ENCODE measurements around the gene PLA2G4E.

The PLA2G4E gene

GRCh38 chr15:41939986-41940385, 80.9 kb downstream of the PLA2G4E start:
- H3K27ac ChIP-seq (ENCODE audit: low read depth, low read length): no peak overlapping the region
- peaks cover 26% of the 10 kb centered on the region for H3K4me1 ChIP-seq (ENCODE audit: control insufficient read depth, insufficient read depth, low read length)
- no peaks in the 10 kb centered on the region for H3K9me3 ChIP-seq (ENCODE audit: control insufficient read depth, insufficient read depth, low read depth, low read length)
- H3K9ac ChIP-seq (ENCODE audit: low read length): no peak overlapping the region
- H3K36me3 ChIP-seq (ENCODE audit: control insufficient read depth, insufficient read depth, low read length): peaks cover 13% of the 10 kb centered on the region
- no peaks in the 10 kb centered on the region for H3K27me3 ChIP-seq (ENCODE audit: control insufficient read depth, insufficient read depth, low read length)
- no peak overlapping the region for H3K4me3 ChIP-seq (ENCODE audit: low read depth, low read length)

GRCh38 chr15:41937568-41937923, 83.3 kb downstream of the PLA2G4E start:
- Histone ChIP-seq H3K4me3 (ENCODE audit: low read depth, low read length) (no peak overlapping the region), H3K27ac (ENCODE audit: low read depth, low read length) (no peak overlapping the region), H3K36me3 (ENCODE audit: control insufficient read depth, insufficient read depth, low read length) (peaks cover 13% of the 10 kb centered on the region), H3K9ac (ENCODE audit: low read length) (no peak overlapping the region), H3K9me3 (ENCODE audit: control insufficient read depth, insufficient read depth, low read depth, low read length) (no peaks in the 10 kb centered on the region), H3K4me1 (ENCODE audit: control insufficient read depth, insufficient read depth, low read length) (peaks cover 36% of the 10 kb centered on the region), H3K27me3 (ENCODE audit: control insufficient read depth, insufficient read depth, low read length) (no peaks in the 10 kb centered on the region)

- H3K27me3 ChIP-seq (ENCODE audit: control insufficient read depth, insufficient read depth, low read length): no peaks in the 10 kb centered on the region
- no peak overlapping the region for H3K4me3 ChIP-seq (ENCODE audit: low read depth, low read length)
- no peak overlapping the region for H3K27ac ChIP-seq (ENCODE audit: low read depth, low read length)
- H3K36me3 ChIP-seq (ENCODE audit: control insufficient read depth, insufficient read depth, low read length): peaks cover 13% of the 10 kb centered on the region
- no peak overlapping the region for H3K9ac ChIP-seq (ENCODE audit: low read length)
- peaks cover 31% of the 10 kb centered on the region for H3K4me1 ChIP-seq (ENCODE audit: control insufficient read depth, insufficient read depth, low read length)
- H3K9me3 ChIP-seq (ENCODE audit: control insufficient read depth, insufficient read depth, low read depth, low read length): no peaks in the 10 kb centered on the region
These were observed 83.9 kb downstream of the PLA2G4E start for GRCh38 chr15:41936649-41937567.

DNA sequence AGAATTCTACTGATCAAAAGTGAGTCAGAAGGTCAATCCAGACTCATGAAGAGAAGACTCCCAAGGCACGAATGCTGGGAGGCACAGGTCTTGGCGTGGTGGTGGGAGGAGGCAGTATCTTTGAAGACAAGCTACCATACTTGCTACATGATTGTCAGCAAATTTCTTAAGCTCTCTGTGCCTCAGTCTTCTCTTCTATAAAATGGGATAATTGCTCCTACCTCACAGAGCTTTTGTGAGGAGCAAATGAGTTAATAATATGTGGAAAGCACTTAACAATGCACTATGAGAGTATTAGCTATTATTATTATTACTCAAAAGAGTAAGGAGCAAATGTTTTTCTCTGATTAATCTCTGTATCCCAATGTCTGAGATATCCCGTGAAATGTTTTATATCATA, 84.7 kb downstream of the PLA2G4E start:
- Histone ChIP-seq H3K27ac (ENCODE audit: low read depth, low read length) (no peak overlapping the region), H3K9me3 (ENCODE audit: control insufficient read depth, insufficient read depth, low read depth, low read length) (no peaks in the 10 kb centered on the region), H3K9ac (ENCODE audit: low read length) (no peak overlapping the region), H3K4me1 (ENCODE audit: control insufficient read depth, insufficient read depth, low read length) (peaks cover 26% of the 10 kb centered on the region), H3K36me3 (ENCODE audit: control insufficient read depth, insufficient read depth, low read length) (peaks cover 10% of the 10 kb centered on the region), H3K4me3 (ENCODE audit: low read depth, low read length) (no peak overlapping the region), H3K27me3 (ENCODE audit: control insufficient read depth, insufficient read depth, low read length) (no peaks in the 10 kb centered on the region)

DNA sequence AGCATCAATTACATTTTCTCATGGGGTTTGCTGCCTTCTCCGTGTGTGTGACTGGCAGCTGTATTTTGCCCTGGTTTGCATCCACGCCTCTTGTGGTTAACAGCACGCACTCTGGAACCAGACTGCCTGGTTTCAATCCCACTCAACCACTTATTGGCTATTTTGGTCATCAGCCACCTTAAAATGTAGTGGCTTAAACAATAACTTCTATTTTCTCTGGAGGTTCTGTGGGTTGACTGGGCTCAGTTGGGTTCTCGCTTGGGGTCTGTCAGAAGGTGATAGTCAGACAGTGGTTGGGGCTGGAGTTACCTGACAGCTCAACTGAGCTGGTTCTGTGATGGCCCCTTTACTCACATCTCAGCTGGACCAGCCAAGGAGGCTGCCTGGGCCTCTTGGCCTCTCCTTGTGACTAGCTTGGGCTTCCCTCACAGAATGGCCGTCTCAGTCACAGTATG, 85.2 kb downstream of the PLA2G4E start:
- H3K27ac ChIP-seq (ENCODE audit: low read depth, low read length): no peak overlapping the region

DNA sequence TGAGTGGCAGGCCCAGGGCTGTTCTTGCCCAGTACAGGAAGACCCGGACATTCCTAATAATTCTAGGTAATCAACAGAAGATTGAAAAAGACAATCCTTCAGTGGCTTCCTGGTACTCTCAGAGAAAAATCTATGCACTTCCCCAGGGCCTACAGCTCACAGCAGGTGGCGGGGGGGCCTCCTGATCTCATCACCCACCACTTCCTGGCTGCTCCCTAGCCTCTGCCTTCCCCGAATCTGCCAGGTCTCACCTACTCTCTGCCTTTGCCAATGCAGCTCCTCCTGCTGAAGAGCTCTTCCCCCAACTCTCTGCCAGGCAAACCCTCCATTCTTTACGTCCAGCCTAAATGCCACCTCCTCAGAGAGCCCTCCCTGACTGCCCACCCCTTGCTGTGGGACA, 86.0 kb downstream of the PLA2G4E start:
- Histone ChIP-seq H3K9ac (ENCODE audit: low read length) (no peak overlapping the region), H3K4me3 (ENCODE audit: low read depth, low read length) (no peak overlapping the region), H3K27ac (ENCODE audit: low read depth, low read length) (no peak overlapping the region), H3K27me3 (ENCODE audit: control insufficient read depth, insufficient read depth, low read length) (no peaks in the 10 kb centered on the region), H3K36me3 (ENCODE audit: control insufficient read depth, insufficient read depth, low read length) (no peaks in the 10 kb centered on the region; the same call in 1 of the 2 replicates), H3K9me3 (ENCODE audit: control insufficient read depth, insufficient read depth, low read depth, low read length) (no peaks in the 10 kb centered on the region), H3K4me1 (ENCODE audit: control insufficient read depth, insufficient read depth, low read length) (peaks cover 26% of the 10 kb centered on the region)

More for the DNA sequence above, 85.2 kb downstream of the PLA2G4E start:
- Histone ChIP-seq H3K4me3 (ENCODE audit: low read depth, low read length) (no peak overlapping the region), H3K9ac (ENCODE audit: low read length) (no peak overlapping the region), H3K4me1 (ENCODE audit: control insufficient read depth, insufficient read depth, low read length) (peaks cover 26% of the 10 kb centered on the region), H3K27me3 (ENCODE audit: control insufficient read depth, insufficient read depth, low read length) (no peaks in the 10 kb centered on the region), H3K36me3 (ENCODE audit: control insufficient read depth, insufficient read depth, low read length) (peaks cover 7% of the 10 kb centered on the region), H3K9me3 (ENCODE audit: control insufficient read depth, insufficient read depth, low read depth, low read length) (no peaks in the 10 kb centered on the region)

DNA sequence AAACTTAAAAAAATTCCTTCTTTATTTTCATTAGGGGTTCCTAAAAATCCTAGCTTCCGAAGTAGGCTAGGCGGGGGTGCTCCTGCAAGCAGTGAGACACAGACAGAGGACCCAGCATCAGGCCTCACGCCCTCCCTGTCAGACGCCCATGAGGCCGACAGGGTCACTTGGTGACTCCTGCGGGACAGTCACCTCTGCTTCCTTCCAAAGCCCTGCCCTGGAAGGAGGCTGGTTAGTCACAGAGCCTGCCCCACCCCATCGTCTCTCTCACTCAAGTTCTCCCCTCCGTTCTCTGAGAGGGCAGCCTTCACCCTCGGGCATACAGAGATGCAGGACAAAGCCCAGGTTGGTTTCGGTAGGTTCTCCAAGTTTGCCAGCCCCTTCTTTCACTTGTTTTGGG, 87.1 kb downstream of the PLA2G4E start:
- Histone ChIP-seq H3K27ac (ENCODE audit: low read depth, low read length) (no peak overlapping the region), H3K27me3 (ENCODE audit: control insufficient read depth, insufficient read depth, low read length) (no peaks in the 10 kb centered on the region), H3K9ac (ENCODE audit: low read length) (no peak overlapping the region), H3K4me3 (ENCODE audit: low read depth, low read length) (no peak overlapping the region), H3K9me3 (ENCODE audit: control insufficient read depth, insufficient read depth, low read depth, low read length) (no peaks in the 10 kb centered on the region), H3K4me1 (ENCODE audit: control insufficient read depth, insufficient read depth, low read length) (peaks cover 33% of the 10 kb centered on the region), H3K36me3 (ENCODE audit: control insufficient read depth, insufficient read depth, low read length) (no peaks in the 10 kb centered on the region)

GRCh38 chr15:41933326-41933725, 87.5 kb downstream of the PLA2G4E start:
- no peak overlapping the region for H3K4me3 ChIP-seq (ENCODE audit: low read depth, low read length)
- peaks cover 36% of the 10 kb centered on the region for H3K4me1 ChIP-seq (ENCODE audit: control insufficient read depth, insufficient read depth, low read length)
- no peaks in the 10 kb centered on the region for H3K36me3 ChIP-seq (ENCODE audit: control insufficient read depth, insufficient read depth, low read length)
- H3K27ac ChIP-seq (ENCODE audit: low read depth, low read length): no peak overlapping the region
- no peaks in the 10 kb centered on the region for H3K9me3 ChIP-seq (ENCODE audit: control insufficient read depth, insufficient read depth, low read depth, low read length)
- H3K27me3 ChIP-seq (ENCODE audit: control insufficient read depth, insufficient read depth, low read length): no peaks in the 10 kb centered on the region
- H3K9ac ChIP-seq (ENCODE audit: low read length): no peak overlapping the region

DNA sequence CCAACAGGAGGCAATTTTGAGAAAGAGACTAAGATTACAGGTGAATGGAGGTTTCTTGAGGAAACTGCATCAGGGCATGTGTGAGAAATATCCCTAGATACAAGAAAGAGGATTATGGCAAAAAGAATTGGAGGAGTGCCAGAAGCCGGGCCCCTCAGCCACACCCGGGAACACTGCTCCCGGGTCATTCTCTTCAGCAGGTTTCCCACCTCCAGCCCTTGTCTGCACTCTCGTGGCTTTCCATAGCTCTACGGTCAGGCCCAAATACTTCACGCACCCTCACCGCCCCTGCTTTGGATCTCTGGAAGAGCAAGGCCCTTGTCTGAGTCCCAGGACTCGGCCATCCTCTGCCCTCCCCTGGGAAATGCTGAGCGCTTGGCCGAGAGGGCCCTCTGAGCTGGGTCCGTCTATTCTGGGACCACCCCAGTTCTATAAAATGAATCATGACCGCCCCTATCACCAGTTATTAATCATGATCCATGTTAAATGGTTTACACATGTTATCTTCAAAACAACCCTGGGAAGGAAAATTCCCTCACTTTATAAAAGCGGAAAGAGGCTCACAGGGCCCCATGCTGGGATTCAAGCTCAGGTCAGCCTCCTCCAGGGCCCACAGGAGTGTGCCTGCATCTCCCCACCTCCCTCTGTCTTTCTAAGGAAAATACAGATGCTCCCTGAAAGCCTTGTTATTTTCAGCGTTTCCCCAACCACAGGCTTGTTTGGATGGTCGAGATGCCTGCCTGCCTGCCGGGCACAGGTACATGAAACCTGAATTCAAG, 88.1 kb downstream of the PLA2G4E start:
- H3K4me1 ChIP-seq (ENCODE audit: control insufficient read depth, insufficient read depth, low read length): peaks cover 36% of the 10 kb centered on the region

DNA sequence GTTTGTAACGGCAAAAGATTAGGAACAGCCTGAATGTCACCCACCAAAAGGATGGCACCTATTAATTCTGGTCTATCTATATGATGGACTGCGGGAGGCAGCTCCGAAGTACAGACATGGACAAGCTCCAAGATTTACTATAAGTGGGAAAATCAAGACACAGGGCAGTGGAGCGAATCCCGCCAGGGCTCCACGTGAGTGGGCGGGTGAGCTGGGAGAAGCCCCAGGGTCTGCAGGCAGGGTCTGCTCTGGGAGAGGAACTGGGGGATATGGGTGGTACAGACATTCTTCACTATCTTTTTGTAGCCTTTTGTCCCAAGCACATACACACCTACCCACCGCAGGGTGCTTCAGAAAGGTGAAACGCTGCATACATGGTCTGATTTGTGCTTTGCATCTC, 88.7 kb downstream of the PLA2G4E start:
- Histone ChIP-seq H3K4me1 (ENCODE audit: control insufficient read depth, insufficient read depth, low read length) (peaks cover 36% of the 10 kb centered on the region), H3K27me3 (ENCODE audit: control insufficient read depth, insufficient read depth, low read length) (no peaks in the 10 kb centered on the region), H3K9me3 (ENCODE audit: control insufficient read depth, insufficient read depth, low read depth, low read length) (no peaks in the 10 kb centered on the region), H3K27ac (ENCODE audit: low read depth, low read length) (no peak overlapping the region), H3K4me3 (ENCODE audit: low read depth, low read length) (no peak overlapping the region), H3K9ac (ENCODE audit: low read length) (no peak overlapping the region), H3K36me3 (ENCODE audit: control insufficient read depth, insufficient read depth, low read length) (no peaks in the 10 kb centered on the region)

More for the DNA sequence above, 88.1 kb downstream of the PLA2G4E start:
- H3K4me3 ChIP-seq (ENCODE audit: low read depth, low read length): no peak overlapping the region
- no peaks in the 10 kb centered on the region for H3K9me3 ChIP-seq (ENCODE audit: control insufficient read depth, insufficient read depth, low read depth, low read length)
- no peaks in the 10 kb centered on the region for H3K36me3 ChIP-seq (ENCODE audit: control insufficient read depth, insufficient read depth, low read length)
- no peak overlapping the region for H3K9ac ChIP-seq (ENCODE audit: low read length)
- no peaks in the 10 kb centered on the region for H3K27me3 ChIP-seq (ENCODE audit: control insufficient read depth, insufficient read depth, low read length)
- H3K27ac ChIP-seq (ENCODE audit: low read depth, low read length): no peak overlapping the region

Data from HUES6 (cell line).